ENCODE measurements around the gene TLK1.
A peak's percentile ranks its signal among the peaks of the same experiment; 100 is the strongest.

The TLK1 gene

DNA sequence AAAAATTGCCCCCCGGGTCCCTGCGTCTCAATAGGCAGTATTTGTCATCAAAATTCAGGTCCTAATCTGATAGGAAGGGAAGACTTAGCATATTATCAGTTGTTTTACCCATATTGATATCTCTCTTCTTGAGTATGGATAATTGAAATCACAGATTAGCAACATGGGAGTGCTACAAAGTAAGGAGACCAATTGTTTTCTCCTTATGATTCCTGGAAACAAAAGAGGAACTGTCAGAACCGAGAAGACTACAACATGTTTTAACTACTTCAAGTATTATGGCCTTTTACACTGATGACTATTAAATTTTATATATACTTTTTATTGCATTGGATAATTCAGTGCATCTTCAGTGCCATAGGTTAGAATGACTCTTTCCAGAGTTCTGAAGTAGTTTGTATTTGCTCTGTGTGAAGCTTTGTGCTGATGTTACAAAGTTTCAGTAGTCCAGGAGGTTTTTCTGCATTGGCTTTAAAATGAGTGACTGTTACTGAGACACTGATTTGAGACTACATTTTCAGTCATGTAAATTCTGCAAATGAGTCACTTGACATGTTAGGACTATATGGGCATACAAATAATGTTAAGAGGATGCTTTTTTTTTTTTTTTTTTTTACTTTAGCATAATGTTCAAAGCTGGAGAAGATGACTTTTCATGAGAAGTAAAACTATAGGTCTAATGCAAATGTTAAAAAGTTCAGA, 19.7 kb upstream of the TLK1 start:
- TF ChIP-seq BACH2 (CRISPR knock-in tag; IDR thresholded peaks at IDR 0.05; ENCODE audit: borderline replicate concordance) (no peak), ARNTL (CRISPR knock-in tag; IDR thresholded peaks at IDR 0.05; ENCODE audit: borderline replicate concordance, low read depth) (no peak), TCF4 (CRISPR knock-in tag; IDR thresholded peaks at IDR 0.05; ENCODE audit: borderline replicate concordance) (no peak), ESRRG (CRISPR knock-in tag; IDR thresholded peaks at IDR 0.05) (no peak), ISL1 (CRISPR knock-in tag; IDR thresholded peaks at IDR 0.05) (no peak), PPARA (CRISPR knock-in tag; IDR thresholded peaks at IDR 0.05; ENCODE audit: borderline replicate concordance) (no peak), TOX (CRISPR knock-in tag; IDR thresholded peaks at IDR 0.05; ENCODE audit: borderline replicate concordance) (no peak), ZNF8 (CRISPR knock-in tag; IDR thresholded peaks at IDR 0.05) (no peak), SNAI2 (CRISPR knock-in tag; IDR thresholded peaks at IDR 0.05) (no peak), RARB (CRISPR knock-in tag; IDR thresholded peaks at IDR 0.05) (no peak)
- TF ChIP-seq, protein P1, sequence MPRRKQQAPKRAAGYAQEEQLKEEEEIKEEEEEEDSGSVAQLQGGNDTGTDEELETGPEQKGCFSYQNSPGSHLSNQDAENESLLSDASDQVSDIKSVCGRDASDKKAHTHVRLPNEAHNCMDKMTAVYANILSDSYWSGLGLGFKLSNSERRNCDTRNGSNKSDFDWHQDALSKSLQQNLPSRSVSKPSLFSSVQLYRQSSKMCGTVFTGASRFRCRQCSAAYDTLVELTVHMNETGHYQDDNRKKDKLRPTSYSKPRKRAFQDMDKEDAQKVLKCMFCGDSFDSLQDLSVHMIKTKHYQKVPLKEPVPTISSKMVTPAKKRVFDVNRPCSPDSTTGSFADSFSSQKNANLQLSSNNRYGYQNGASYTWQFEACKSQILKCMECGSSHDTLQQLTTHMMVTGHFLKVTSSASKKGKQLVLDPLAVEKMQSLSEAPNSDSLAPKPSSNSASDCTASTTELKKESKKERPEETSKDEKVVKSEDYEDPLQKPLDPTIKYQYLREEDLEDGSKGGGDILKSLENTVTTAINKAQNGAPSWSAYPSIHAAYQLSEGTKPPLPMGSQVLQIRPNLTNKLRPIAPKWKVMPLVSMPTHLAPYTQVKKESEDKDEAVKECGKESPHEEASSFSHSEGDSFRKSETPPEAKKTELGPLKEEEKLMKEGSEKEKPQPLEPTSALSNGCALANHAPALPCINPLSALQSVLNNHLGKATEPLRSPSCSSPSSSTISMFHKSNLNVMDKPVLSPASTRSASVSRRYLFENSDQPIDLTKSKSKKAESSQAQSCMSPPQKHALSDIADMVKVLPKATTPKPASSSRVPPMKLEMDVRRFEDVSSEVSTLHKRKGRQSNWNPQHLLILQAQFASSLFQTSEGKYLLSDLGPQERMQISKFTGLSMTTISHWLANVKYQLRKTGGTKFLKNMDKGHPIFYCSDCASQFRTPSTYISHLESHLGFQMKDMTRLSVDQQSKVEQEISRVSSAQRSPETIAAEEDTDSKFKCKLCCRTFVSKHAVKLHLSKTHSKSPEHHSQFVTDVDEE (CRISPR knock-in tag; IDR thresholded peaks at IDR 0.05): no peak
- ATAC-seq: no peak

DNA sequence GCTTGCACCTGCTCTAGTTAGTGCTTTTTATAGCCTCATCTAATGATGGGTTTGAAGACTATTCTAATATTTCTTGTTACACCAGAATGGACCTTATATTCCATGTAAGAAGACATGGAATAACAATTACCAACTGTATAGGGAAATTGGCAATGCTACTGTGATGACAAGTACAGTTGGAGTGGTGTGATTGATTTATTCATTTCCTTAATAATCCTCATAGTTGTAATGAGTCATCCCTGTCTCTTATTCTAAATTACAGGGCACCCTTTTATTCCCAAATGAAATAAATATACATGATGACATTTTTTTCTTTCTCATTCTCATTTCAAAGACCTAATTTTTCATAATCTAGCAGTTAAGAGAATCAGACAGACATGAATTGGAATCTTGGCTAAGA, 18.3 kb upstream of the TLK1 start:
- TF ChIP-seq CSRNP3 (CRISPR knock-in tag; IDR thresholded peaks at IDR 0.05) (no peak), POU6F1 (CRISPR knock-in tag; IDR thresholded peaks at IDR 0.05; ENCODE audit: borderline replicate concordance, low read depth) (no peak), ISL1 (CRISPR knock-in tag; IDR thresholded peaks at IDR 0.05) (0 out of 2 replicates have a peak, but pooled peaks have one; percentile 13)
- ATAC-seq: no peak

DNA sequence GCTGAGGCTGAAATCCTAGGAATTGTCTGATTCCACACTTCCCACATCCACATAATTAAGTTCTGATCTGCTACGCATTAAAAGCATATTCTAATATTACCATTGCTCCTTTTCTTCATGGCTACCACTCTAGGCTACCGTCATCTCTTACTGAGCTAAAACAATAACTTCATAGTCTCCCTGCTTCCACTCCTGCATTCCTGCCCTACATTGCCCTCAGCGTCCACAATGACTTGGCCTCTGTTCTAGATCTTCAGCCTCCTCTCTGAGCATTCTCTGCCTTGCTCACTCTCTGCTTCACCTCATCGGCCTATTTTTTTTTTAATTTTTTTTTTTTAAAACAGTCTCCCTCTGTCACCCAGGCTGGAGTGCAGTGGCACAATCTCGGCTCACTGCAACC, 15.8 kb upstream of the TLK1 start:
- no peak for TF ChIP-seq OSR1 (CRISPR knock-in tag; IDR thresholded peaks at IDR 0.05)
- no peak for ATAC-seq

GRCh38 chr2:171174075-171174474, 13.4 kb upstream of the TLK1 start:
- TF ChIP-seq TOX (CRISPR knock-in tag; IDR thresholded peaks at IDR 0.05; ENCODE audit: borderline replicate concordance) (no peak), PPARA (CRISPR knock-in tag; IDR thresholded peaks at IDR 0.05; ENCODE audit: borderline replicate concordance) (no peak), ESRRG (CRISPR knock-in tag; IDR thresholded peaks at IDR 0.05) (no peak), OSR1 (CRISPR knock-in tag; IDR thresholded peaks at IDR 0.05) (no peak), TCF4 (CRISPR knock-in tag; IDR thresholded peaks at IDR 0.05; ENCODE audit: borderline replicate concordance) (no peak), ZFP30 (CRISPR knock-in tag; IDR thresholded peaks at IDR 0.05) (no peak), BACH2 (CRISPR knock-in tag; IDR thresholded peaks at IDR 0.05; ENCODE audit: borderline replicate concordance) (no peak), ZNF8 (CRISPR knock-in tag; IDR thresholded peaks at IDR 0.05) (no peak)
- TF ChIP-seq, protein P2, sequence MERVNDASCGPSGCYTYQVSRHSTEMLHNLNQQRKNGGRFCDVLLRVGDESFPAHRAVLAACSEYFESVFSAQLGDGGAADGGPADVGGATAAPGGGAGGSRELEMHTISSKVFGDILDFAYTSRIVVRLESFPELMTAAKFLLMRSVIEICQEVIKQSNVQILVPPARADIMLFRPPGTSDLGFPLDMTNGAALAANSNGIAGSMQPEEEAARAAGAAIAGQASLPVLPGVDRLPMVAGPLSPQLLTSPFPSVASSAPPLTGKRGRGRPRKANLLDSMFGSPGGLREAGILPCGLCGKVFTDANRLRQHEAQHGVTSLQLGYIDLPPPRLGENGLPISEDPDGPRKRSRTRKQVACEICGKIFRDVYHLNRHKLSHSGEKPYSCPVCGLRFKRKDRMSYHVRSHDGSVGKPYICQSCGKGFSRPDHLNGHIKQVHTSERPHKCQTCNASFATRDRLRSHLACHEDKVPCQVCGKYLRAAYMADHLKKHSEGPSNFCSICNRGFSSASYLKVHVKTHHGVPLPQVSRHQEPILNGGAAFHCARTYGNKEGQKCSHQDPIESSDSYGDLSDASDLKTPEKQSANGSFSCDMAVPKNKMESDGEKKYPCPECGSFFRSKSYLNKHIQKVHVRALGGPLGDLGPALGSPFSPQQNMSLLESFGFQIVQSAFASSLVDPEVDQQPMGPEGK (CRISPR knock-in tag; IDR thresholded peaks at IDR 0.05; ENCODE audit: borderline replicate concordance): no peak
- TF ChIP-seq, protein P1 (CRISPR knock-in tag; IDR thresholded peaks at IDR 0.05): no peak
- ATAC-seq: no peak
